Neural progenitor cell (in vitro differentiated cells): ENCODE data around the gene LPP. TPM values are rescaled to one million over a fixed set of nuclear protein-coding genes. Genes with fewer than 3 reads are reported as not detected.
A peak's percentile ranks its signal among the peaks of the same experiment; 100 is the strongest.

Experiments used
- DNase-seq: peaks from one replicate; pipeline ENCODE4 v3.0.0-alpha.2; 2016; ENCODE audit warnings: low spot score
- H2AFZ ChIP-seq: fragments of 200-600 bp; sonication (generic); replicated peaks from 2 replicates; pipeline ENCODE4 v1.6.1; 2016; ENCODE audit warnings: antibody characterized with exemption
- H3F3A ChIP-seq: fragments of 200-600 bp; sonication (generic); 2 replicates; pipeline ENCODE4 v1.6.1; 2016; ENCODE audit warnings: antibody characterized with exemption, low read depth
- H3K27ac ChIP-seq: fragments of 200-600 bp; sonication (generic); 2 replicates; pipeline ENCODE4 v1.5.1; 2016; ENCODE audit warnings: mild to moderate bottlenecking
- H3K27me3 ChIP-seq: fragments of 200-600 bp; sonication (generic); 2 replicates; pipeline ENCODE4 v1.6.1; 2016; ENCODE audit warnings: mild to moderate bottlenecking, moderate library complexity
- H3K36me3 ChIP-seq: fragments of 200-600 bp; sonication (generic); 2 replicates; pipeline ENCODE4 v1.5.1; 2016
- H3K4me1 ChIP-seq: fragments of 200-600 bp; sonication (generic); 2 replicates; pipeline ENCODE4 v1.6.1; 2016; ENCODE audit warnings: mixed run types
- H3K4me2 ChIP-seq: fragments of 200-600 bp; sonication (generic); 2 replicates; pipeline ENCODE4 v1.6.1; 2016
- H3K4me3 ChIP-seq: fragments of 200-600 bp; sonication (generic); 2 replicates; pipeline ENCODE4 v1.5.1; 2016
- H3K79me2 ChIP-seq: fragments of 200-600 bp; sonication (generic); 2 replicates; pipeline ENCODE4 v1.6.1; 2016; ENCODE audit warnings: low read depth
- H3K9ac ChIP-seq: fragments of 200-600 bp; sonication (generic); 2 replicates; pipeline ENCODE4 v1.6.1; 2016
- H3K9me3 ChIP-seq: fragments of 200-600 bp; sonication (generic); 2 replicates; pipeline ENCODE4 v1.5.1; 2016; ENCODE audit warnings: low read depth
- H4K20me1 ChIP-seq: fragments of 200-600 bp; sonication (generic); 2 replicates; pipeline ENCODE4 v1.6.1; 2016; ENCODE audit warnings: low read depth
- H3K27ac Mint-ChIP-seq: 3 replicates; pipeline ENCODE4 v1.8.0; 2021; ENCODE audit warnings: mixed read lengths
- H3K27me3 Mint-ChIP-seq: 2 replicates; pipeline ENCODE4 v1.8.0; 2022; ENCODE audit warnings: low read depth, mild to moderate bottlenecking, inconsistent platforms, moderate library complexity, mixed read lengths; ENCODE audit not compliant: insufficient read depth
- H3K36me3 Mint-ChIP-seq: 3 replicates; pipeline ENCODE4 v1.8.0; 2021; ENCODE audit warnings: mixed read lengths
- H3K4me1 Mint-ChIP-seq: 3 replicates; pipeline ENCODE4 v1.8.0; 2021; ENCODE audit warnings: mixed read lengths
- H3K4me3 Mint-ChIP-seq: 3 replicates; pipeline ENCODE4 v1.8.0; 2021; ENCODE audit warnings: mild to moderate bottlenecking, moderate library complexity, mixed read lengths
- H3K9me3 Mint-ChIP-seq: 3 replicates; pipeline ENCODE4 v1.8.0; 2020; ENCODE audit warnings: mixed read lengths
- EZH2 ChIP-seq: fragments of 200-600 bp; sonication (generic); IDR thresholded peaks from 2 replicates; pipeline ENCODE4 v1.6.1; 2017; ENCODE audit warnings: antibody characterized with exemption, mild to moderate bottlenecking, moderate library complexity
- EZH2phosphoT487 ChIP-seq: fragments of 200-600 bp; sonication (generic); IDR thresholded peaks from 2 replicates; pipeline ENCODE4 v1.6.1; 2017; ENCODE audit warnings: antibody characterized with exemption
- total RNA-seq: library from RNA; depleted of rRNA; stranded (reverse); fragments of >200 nt; gene quantifications from 2 replicates; pipeline ENCODE4 v1.2.3, GENCODE V29; 2015; ENCODE audit warnings: low replicate concordance
- TF ChIP-seq, protein P1 (sequence below): fragments of 200-600 bp; sonication (generic); IDR thresholded peaks from 2 replicates; pipeline ENCODE4 v1.5.1; 2017; ENCODE audit warnings: antibody characterized with exemption, mild to moderate bottlenecking

The LPP gene
- total RNA-seq, 1 donor from 2014 or later = 18.9 TPM

DNA sequence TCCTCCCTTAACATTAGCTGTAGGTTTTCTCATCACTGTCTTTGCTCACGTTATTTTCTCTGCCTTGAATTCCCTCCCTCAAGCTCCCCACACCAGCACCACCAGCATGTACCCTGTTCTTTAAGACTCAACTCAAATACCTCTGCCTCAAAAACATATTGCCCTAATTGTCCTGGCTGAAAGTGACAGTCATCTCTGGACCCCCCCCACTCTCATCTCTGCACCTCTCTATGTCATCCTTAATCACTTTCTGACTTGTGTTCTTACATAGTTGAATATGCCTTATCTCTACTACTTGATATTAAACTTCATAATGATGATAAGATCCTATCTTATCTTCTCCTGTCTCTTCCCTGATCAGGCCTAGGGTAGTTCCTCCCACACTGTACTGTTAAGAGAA is 672.6 kb downstream of the LPP start:
- no peaks in the 10 kb centered on the region for H3K27me3 ChIP-seq
- H3K4me3 ChIP-seq = no peak overlapping the region
- H3K36me3 ChIP-seq = no peaks in the 10 kb centered on the region
- H2AFZ ChIP-seq = no peak overlapping the region
- Mint-ChIP-seq H3K27ac (no peak overlapping the region), H3K27me3 (no peaks in the 10 kb centered on the region), H3K4me3 (no peak overlapping the region), H3K4me1 (peaks cover 3% of the 10 kb centered on the region), H3K36me3 (no peaks in the 10 kb centered on the region), H3K9me3 (no peaks in the 10 kb centered on the region)
- H3K9me3 ChIP-seq = no peaks in the 10 kb centered on the region
- no peak for DNase-seq
- no peak overlapping the region for H3K9ac ChIP-seq
- TF ChIP-seq EZH2phosphoT487 (no peak), EZH2 (no peak)
- TF ChIP-seq, protein P1, sequence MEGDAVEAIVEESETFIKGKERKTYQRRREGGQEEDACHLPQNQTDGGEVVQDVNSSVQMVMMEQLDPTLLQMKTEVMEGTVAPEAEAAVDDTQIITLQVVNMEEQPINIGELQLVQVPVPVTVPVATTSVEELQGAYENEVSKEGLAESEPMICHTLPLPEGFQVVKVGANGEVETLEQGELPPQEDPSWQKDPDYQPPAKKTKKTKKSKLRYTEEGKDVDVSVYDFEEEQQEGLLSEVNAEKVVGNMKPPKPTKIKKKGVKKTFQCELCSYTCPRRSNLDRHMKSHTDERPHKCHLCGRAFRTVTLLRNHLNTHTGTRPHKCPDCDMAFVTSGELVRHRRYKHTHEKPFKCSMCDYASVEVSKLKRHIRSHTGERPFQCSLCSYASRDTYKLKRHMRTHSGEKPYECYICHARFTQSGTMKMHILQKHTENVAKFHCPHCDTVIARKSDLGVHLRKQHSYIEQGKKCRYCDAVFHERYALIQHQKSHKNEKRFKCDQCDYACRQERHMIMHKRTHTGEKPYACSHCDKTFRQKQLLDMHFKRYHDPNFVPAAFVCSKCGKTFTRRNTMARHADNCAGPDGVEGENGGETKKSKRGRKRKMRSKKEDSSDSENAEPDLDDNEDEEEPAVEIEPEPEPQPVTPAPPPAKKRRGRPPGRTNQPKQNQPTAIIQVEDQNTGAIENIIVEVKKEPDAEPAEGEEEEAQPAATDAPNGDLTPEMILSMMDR = no peak
- H3K4me1 ChIP-seq = no peaks in the 10 kb centered on the region
- H3K79me2 ChIP-seq = no peaks in the 10 kb centered on the region
- no peak overlapping the region for H3K27ac ChIP-seq
- H4K20me1 ChIP-seq = no peaks in the 10 kb centered on the region
- no peaks in the 10 kb centered on the region for H3F3A ChIP-seq
- no peak overlapping the region for H3K4me2 ChIP-seq

DNA sequence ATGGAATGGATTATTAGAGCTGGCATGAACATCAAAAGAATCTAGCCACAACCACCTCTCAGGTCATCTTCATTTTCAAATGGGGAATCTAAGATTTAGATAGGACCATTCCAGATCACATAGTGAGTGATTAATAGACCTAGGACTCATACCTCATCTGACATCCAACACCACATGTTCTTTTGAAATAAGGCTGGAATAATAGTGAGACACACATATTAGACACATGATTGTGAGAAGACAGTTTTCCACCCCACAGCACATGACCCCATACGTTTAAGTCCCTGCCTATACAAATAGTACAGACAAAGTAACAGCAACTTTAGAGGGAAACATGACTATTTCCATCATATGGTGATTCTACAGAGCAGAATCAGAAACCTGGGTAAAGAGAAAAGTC is 673.1 kb downstream of the LPP start:
- Histone ChIP-seq H2AFZ (no peak overlapping the region), H3K4me3 (no peak overlapping the region), H3K36me3 (no peaks in the 10 kb centered on the region), H4K20me1 (no peaks in the 10 kb centered on the region), H3K4me1 (no peaks in the 10 kb centered on the region), H3K9ac (no peak overlapping the region), H3K27me3 (no peaks in the 10 kb centered on the region), H3K4me2 (no peak overlapping the region), H3F3A (no peaks in the 10 kb centered on the region), H3K9me3 (no peaks in the 10 kb centered on the region), H3K79me2 (no peaks in the 10 kb centered on the region), H3K27ac (no peak overlapping the region)
- H3K9me3 Mint-ChIP-seq = no peaks in the 10 kb centered on the region
- H3K4me1 Mint-ChIP-seq = peaks cover 3% of the 10 kb centered on the region
- no peaks in the 10 kb centered on the region for H3K27me3 Mint-ChIP-seq
- no peak overlapping the region for H3K4me3 Mint-ChIP-seq
- TF ChIP-seq, protein P1 = no peak
- TF ChIP-seq EZH2phosphoT487 (no peak), EZH2 (no peak)
- no peaks in the 10 kb centered on the region for H3K36me3 Mint-ChIP-seq
- DNase-seq = no peak
- H3K27ac Mint-ChIP-seq = peak overlapping the region; percentile 23

DNA sequence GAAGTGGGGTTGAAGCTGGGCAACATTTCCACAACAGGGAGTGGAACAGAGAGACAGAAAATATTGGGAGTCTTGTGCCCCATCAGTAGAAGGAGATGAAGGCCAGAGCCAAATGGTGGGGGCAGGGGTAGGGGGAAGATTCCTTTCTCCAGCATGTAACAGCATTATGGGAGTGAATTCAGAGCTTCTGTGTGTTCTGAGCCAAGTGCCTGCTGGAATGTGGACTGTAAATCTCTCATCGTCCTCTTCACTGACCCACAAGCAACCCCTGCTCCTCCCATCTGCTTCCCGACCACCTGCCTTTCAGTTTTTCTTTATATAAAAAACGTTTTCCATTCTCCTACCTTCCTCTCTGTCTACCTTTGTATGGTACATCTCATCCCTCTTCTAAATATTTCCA is 673.6 kb downstream of the LPP start:
- H3K27me3 Mint-ChIP-seq = no peaks in the 10 kb centered on the region
- H3K9me3 Mint-ChIP-seq = no peaks in the 10 kb centered on the region
- Histone ChIP-seq H4K20me1 (no peaks in the 10 kb centered on the region), H3K79me2 (no peaks in the 10 kb centered on the region), H3K4me3 (no peak overlapping the region), H3K4me1 (no peaks in the 10 kb centered on the region), H3K27ac (no peak overlapping the region), H3K9ac (no peak overlapping the region), H3K4me2 (no peak overlapping the region), H3F3A (no peaks in the 10 kb centered on the region), H2AFZ (no peak overlapping the region), H3K36me3 (no peaks in the 10 kb centered on the region), H3K9me3 (no peaks in the 10 kb centered on the region), H3K27me3 (no peaks in the 10 kb centered on the region)
- H3K36me3 Mint-ChIP-seq = no peaks in the 10 kb centered on the region
- peaks cover 3% of the 10 kb centered on the region for H3K4me1 Mint-ChIP-seq
- H3K27ac Mint-ChIP-seq = peak overlapping the region; percentile 23
- no peak overlapping the region for H3K4me3 Mint-ChIP-seq
- TF ChIP-seq, protein P1 = no peak
- TF ChIP-seq EZH2 (no peak), EZH2phosphoT487 (no peak)
- DNase-seq = no peak
